ENCODE results near the gene FAM111A. TPM values are rescaled to one million over a fixed set of nuclear protein-coding genes. Genes with fewer than 3 reads are reported as not detected.

The FAM111A gene
- total RNA-seq, 4 donors from 2014 or later = 2.0 to 7.0 (median 3.7) TPM

GRCh38 chr11:59137190-59137589 lies 5.5 kb upstream of the FAM111A start:
- Histone ChIP-seq H3K4me1 (no peaks in the 10 kb centered on the region), H3K27me3 (no peaks in the 10 kb centered on the region), H3K36me3 (no peaks in the 10 kb centered on the region), H3K9me3 (no peaks in the 10 kb centered on the region), H3K27ac (no peak overlapping the region), H3K4me3 (no peak overlapping the region)
- intact Hi-C loops (cut with DNase I; ENCODE audit: low total_unique reads) = no loop called here
- ATAC-seq (no peak), DNase-seq (no peak)
- in situ Hi-C loops (cut with MboI; ENCODE audit: low sequenced_read_pairs in 4 of 4) = loop anchor here (25.0 kb wide), 3 partner anchors 475 to 575 kb away; no protein-coding TSS in a partner anchor
- no peak for TF ChIP-seq POLR2A (IDR thresholded peaks at IDR 0.05)
- no peak for TF ChIP-seq CTCF (IDR thresholded peaks at IDR 0.05 in 4 of 5, conservative IDR thresholded peaks at IDR 0.05 in 1 of 5)

GRCh38 chr11:59138643-59139042 lies 4.0 kb upstream of the FAM111A start:
- no peak for TF ChIP-seq POLR2A (IDR thresholded peaks at IDR 0.05)
- TF ChIP-seq CTCF (IDR thresholded peaks at IDR 0.05 in 4 of 5, conservative IDR thresholded peaks at IDR 0.05 in 1 of 5) = no peak
- Histone ChIP-seq H3K27me3 (no peaks in the 10 kb centered on the region), H3K36me3 (no peaks in the 10 kb centered on the region), H3K27ac (no peak overlapping the region), H3K9me3 (no peaks in the 10 kb centered on the region), H3K4me1 (peaks cover 0 to 3% of the 10 kb centered on the region in 2 donors), H3K4me3 (no peak overlapping the region)
- in situ Hi-C loops (cut with MboI; ENCODE audit: low sequenced_read_pairs in 4 of 4) (loop anchor here (25.0 kb wide), 3 partner anchors 476 to 576 kb away; no protein-coding TSS in a partner anchor), intact Hi-C loops (cut with DNase I; ENCODE audit: low total_unique reads) (no loop called here)
- no peak for DNase-seq
- no peak for ATAC-seq

- Histone ChIP-seq H3K36me3 (no peaks in the 10 kb centered on the region), H3K9me3 (no peaks in the 10 kb centered on the region), H3K27ac (no peak overlapping the region), H3K27me3 (no peaks in the 10 kb centered on the region), H3K4me3 (no peak overlapping the region), H3K4me1 (peaks cover 7 to 12% of the 10 kb centered on the region in 2 donors)
- no peak for TF ChIP-seq POLR2A (IDR thresholded peaks at IDR 0.05)
- no peak for TF ChIP-seq CTCF (IDR thresholded peaks at IDR 0.05 in 4 of 5, conservative IDR thresholded peaks at IDR 0.05 in 1 of 5)
- ATAC-seq = no peak
- intact Hi-C loops (cut with DNase I; ENCODE audit: low total_unique reads) = loop anchor here (5.0 to 10.0 kb wide), 2 partner anchors 404 to 564 kb away; partner anchors contain the start of genes LPXN and ZFP91
- in situ Hi-C loops (cut with MboI; ENCODE audit: low sequenced_read_pairs in 4 of 4) = loop anchor here (25.0 kb wide), 3 partner anchors 479 to 579 kb away; no protein-coding TSS in a partner anchor
- no peak for DNase-seq
These were observed 1.5 kb upstream of the FAM111A start for GRCh38 chr11:59141191-59141590.

- Histone ChIP-seq H3K27ac (peak overlapping the region; percentile 70 to 82 (median 80)), H3K36me3 (no peaks in the 10 kb centered on the region), H3K4me3 (peak overlapping the region; percentile 68 to 90 (median 80)), H3K9me3 (no peaks in the 10 kb centered on the region), H3K27me3 (no peaks in the 10 kb centered on the region), H3K4me1 (peaks cover 7 to 12% of the 10 kb centered on the region in 2 donors)
- no peak for TF ChIP-seq CTCF (IDR thresholded peaks at IDR 0.05 in 4 of 5, conservative IDR thresholded peaks at IDR 0.05 in 1 of 5)
- TF ChIP-seq POLR2A (IDR thresholded peaks at IDR 0.05) = no peak
- in situ Hi-C loops (cut with MboI; ENCODE audit: low sequenced_read_pairs in 4 of 4) = loop anchor here (25.0 kb wide), 3 partner anchors 480 to 580 kb away; no protein-coding TSS in a partner anchor
- no peak for ATAC-seq
- DNase-seq = no peak
- intact Hi-C loops (cut with DNase I; ENCODE audit: low total_unique reads) = loop anchor here (5.0 to 10.0 kb wide), 2 partner anchors 403 to 565 kb away; partner anchors contain the start of genes LPXN and ZFP91
These were observed 789 bp upstream of the FAM111A start for GRCh38 chr11:59141673-59142460.
